HTERT RPE-1 (cell line): ENCODE results near the gene BRIP1.
"Not testable (repeated sequence)": the region's sequence is repeated elsewhere in the genome, so short reads cannot be mapped to it uniquely, and the experiment has no call there.

Experiments used
- in situ Hi-C: fragments of 300-500 bp; cut with MboI; formaldehyde crosslinking; loops from 4 replicates; pipeline ENCODE4 v1.14.3; 2020; ENCODE audit warnings: low sequenced_read_pairs

BRIP1 gene

DNA sequence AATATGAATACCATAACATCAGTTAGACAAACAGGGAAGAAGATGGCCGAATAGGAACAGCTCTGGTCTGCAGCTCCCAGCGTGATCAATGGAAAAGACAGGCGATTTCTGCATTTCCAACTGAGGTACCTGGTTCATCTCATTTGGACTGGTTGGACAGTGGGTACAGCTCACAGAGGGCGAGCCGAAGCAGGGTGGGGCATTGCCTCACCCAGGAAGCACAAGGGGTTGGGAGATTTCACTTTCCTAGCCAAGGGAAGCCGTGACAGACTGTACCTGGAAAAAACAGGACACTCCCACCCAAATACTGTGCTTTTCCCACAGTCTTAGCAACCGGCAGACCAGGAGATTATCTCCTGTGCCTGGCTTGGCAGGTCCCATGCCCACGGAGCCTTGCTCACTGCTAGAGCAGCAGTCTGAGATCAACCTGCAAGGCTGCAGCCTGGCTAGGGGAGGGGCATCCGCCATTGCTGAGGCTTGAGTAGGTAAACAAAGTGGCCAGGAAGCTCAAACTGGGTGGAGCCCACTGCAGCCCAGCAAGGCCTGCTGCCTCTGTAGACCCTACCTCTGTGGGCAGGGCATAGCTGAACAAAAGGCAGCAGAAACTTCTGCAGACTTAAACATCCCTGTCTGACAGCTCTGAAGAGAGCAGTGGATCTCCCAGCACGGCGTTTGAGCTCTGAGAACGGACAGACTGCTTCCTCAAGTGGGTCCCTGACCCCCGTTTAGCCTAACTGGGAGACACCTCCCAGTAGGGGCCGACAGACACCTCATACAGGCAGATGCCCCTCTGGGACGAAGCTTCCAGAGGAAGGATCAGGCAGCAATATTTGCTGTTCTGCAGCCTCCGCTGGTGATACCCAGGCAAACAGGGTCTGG, 190.1 kb downstream of the BRIP1 start:
- in situ Hi-C loops = not testable (repeated sequence)

DNA sequence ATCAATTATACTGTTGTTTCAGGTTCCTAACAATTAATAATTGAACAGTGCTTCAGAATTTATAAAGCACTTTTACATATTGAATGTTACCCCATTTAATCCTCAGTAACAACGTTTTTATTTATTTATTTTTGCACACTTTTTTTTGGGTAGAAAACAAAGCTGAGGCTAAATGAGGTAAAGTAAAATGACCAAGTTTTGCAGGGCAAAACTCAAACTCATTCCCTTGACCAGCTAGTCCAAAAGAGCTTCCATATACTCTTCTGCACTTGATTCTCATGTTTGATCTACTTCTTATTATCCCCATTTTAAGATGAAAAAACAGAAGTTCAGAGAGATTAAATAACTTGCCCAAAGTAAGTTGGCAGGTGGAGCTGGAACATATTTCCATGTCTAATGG, 191.2 kb downstream of the BRIP1 start:
- in situ Hi-C loops = no loop called here

- in situ Hi-C loops = no loop called here
Observed at GRCh38 chr17:61670691-61671090, 192.6 kb downstream of the BRIP1 start.

DNA sequence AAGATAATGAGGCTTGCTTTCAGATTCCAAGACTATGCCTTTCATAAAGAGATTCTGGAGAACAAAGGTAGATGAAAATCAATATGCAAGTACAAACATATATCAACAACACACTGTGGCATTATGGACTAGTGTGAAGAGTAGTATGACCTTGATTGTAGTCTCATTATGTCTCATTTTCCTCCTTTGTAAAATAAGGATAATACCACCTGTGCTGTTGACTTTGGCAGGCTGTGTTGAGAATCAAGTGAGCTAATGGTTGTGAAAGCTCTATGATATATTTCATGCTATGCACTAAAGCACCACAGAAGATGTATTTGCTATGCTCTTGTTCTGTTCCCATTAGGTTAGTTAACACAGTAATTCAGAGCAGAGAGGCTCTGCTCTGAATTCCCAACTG, 193.8 kb downstream of the BRIP1 start:
- in situ Hi-C loops = no loop called here

GRCh38 chr17:61668486-61668885, 194.8 kb downstream of the BRIP1 start:
- in situ Hi-C loops = no loop called here

GRCh38 chr17:61666406-61667088, 196.8 kb downstream of the BRIP1 start:
- in situ Hi-C loops = not testable (repeated sequence)

DNA sequence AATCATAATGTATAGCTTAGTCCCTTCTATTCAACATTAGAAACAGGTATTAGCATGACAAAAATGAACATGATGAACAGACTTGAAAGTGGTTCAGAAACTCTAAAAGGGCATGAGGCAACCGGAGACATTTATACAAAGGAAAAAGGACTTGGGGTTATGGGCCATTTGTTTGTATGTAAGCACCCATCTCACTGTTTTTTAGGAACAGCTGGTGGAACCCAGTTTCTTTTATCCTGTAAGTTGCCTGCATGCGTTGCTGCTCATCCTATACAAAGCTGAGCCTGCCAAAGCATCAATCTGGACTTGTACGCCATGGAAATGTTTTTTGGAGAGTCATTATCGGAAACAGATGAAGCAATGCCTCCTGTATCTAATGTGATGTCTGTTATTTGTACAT, 200.0 kb downstream of the BRIP1 start:
- in situ Hi-C loops = no loop called here

- in situ Hi-C loops = no loop called here
Observed at GRCh38 chr17:61662741-61663140, 200.6 kb downstream of the BRIP1 start.

DNA sequence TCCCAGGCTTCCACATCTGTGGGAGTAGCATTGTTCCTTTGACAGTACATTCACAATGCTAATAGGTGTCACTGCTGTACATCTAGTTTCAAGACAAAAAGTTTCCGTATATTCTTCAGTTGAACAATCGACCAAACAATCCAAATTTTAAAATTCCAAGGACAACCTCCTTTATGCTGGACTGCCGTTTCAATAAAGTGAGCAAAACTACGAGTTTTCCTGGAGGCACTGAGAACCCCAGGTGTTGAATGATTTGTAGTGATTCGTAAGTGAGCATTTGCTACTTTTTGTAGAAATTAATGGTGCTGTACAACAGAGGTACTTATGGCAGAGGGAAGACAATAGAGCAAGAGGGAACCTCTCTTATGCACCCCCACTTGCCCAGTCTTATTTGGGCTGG, 201.1 kb downstream of the BRIP1 start:
- in situ Hi-C loops = no loop called here

- in situ Hi-C loops = no loop called here
Observed at GRCh38 chr17:61660746-61661485, 202.4 kb downstream of the BRIP1 start.

GRCh38 chr17:61659437-61659836, 203.9 kb downstream of the BRIP1 start:
- in situ Hi-C loops = no loop called here

DNA sequence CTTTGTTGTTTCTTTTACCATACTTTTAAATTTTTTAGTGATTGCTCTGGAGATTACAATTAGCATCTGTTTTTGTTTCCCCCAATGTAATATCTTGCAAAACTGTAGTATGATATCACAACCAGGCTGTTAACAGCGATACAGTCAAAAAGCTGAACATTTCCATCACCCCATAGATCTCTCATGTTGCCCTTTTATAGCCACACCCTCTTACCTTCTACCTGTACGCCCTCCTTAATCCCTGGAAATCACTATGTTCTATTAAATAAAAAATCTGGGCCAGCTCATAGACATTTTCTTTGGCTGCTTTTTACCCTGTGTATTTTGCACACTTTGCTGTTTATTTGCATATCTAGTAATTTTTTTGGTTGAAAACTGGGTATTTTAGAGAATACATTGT, 205.1 kb downstream of the BRIP1 start:
- in situ Hi-C loops = no loop called here

GRCh38 chr17:61657338-61657737, 206.0 kb downstream of the BRIP1 start:
- in situ Hi-C loops = no loop called here

DNA sequence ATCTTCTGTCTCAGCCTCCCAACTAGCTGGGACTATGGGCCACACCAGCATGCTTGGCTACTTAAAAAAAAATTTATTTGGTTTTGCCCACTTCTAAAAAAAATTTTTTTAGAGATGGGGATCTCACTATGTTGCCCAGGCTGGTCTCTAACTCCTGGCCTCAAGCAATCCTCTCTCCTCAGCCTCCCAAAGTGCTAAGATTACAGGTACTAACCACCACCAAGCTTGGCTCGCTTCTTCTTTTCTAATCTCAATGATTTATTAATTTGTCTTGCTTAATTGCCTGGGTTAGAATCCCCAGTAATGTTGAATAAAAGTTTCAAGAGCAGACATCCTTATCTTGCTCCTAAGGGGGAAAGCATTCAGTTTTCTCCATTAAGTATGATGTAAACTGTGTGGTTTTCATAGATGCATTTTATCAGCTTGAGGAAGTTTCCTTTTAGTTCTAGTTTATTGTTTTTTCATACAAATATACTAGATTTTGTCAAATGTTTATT, 206.6 kb downstream of the BRIP1 start:
- in situ Hi-C loops = no loop called here

- in situ Hi-C loops = no loop called here
Observed at GRCh38 chr17:61650749-61651148, 212.6 kb downstream of the BRIP1 start.

DNA sequence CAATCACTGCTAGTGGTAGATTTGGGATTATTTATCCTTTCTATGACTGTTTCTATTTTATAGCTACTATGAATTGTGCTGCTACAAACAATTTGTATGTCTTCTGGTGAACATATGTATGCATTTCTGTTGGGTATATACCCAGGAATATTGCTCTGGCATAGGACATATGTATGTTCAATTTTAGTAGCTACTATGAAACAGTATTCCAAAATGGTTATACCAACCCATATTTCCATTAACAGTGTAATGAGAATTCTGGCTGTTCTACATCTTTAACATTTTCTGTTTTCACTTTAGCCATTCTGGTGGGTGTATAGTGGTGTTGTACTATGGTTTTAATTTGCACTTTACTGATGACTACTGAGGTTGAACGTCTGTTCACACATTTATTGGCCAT, 214.7 kb downstream of the BRIP1 start:
- in situ Hi-C loops = loop anchor here (25.0 kb wide), 1 partner anchor 189 kb away; no protein-coding TSS in a partner anchor

DNA sequence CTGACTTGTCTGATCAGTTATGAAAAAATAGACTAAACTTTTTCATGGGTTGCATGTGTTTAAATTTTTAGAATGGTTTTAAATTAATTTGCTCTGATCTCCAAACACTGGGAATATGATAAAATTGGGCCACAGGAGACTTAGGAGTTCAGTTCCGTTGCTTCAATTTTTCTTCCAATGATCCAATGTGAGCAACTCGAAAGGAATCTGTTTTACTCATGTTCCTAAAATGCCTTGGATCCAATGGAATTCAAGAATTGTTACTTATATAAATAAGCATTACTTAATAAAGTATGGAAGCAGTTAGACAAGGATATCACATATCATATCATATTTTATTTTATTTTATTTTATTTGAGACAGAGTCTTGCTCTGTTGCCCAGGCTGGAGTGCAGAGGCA, 216.3 kb downstream of the BRIP1 start:
- in situ Hi-C loops = loop anchor here (25.0 kb wide), 1 partner anchor 190 kb away; no protein-coding TSS in a partner anchor

GRCh38 chr17:61646482-61646881, 216.8 kb downstream of the BRIP1 start:
- in situ Hi-C loops = loop anchor here (25.0 kb wide), 1 partner anchor 191 kb away; no protein-coding TSS in a partner anchor

- in situ Hi-C loops = loop anchor here (25.0 kb wide), 1 partner anchor 191 kb away; no protein-coding TSS in a partner anchor
Observed at GRCh38 chr17:61645920-61646319, 217.4 kb downstream of the BRIP1 start.

DNA sequence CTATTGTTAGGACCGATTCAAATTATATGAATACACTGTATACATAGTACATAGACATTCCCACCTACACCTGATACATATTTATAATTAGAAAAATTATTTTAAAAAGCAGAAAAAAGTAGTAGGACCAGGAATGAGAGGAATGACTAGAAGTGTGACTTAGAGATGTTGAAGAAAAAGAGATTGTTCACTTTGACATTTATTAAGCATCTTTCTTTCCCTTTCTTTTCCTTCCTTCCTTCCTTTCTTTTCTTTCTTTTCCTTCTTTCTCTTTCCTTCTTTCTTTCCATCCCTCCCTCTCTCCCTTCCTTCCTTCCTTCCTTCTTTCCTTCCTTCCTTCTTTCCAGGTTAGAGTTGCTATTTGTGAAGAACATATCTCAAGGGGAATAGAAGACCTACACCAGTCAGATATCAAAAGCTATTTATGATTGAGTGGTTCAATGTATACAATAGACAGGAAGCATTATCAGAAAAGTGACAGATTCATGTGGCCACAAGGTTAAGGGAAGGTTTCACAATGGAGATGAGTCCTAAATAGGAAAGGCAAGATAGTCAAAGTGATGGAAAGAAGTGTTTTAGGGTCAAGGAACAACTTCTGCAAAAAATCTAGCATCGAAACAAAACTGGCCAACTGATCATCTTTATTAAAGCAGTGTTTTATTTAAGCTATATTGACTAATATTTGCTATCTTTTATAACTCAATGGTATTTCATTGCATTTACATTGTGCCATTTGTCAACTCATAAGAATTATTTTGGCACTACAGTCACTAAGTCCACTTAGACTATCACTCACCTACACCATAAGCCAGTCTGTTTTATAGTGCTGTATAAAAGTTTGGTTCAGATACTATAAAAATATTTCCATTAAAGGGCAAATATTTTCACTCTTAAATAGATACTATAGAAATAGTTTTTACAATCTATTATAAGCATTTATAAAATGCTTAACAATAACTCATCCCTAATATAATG, 218.2 kb downstream of the BRIP1 start:
- in situ Hi-C loops = loop anchor here (25.0 kb wide), 1 partner anchor 192 kb away; no protein-coding TSS in a partner anchor
